H1 (cell line): ENCODE data around the gene ZNF469. TPM values are rescaled to one million over a fixed set of nuclear protein-coding genes. Genes with fewer than 3 reads are reported as not detected.

Experiments
- CTCF ChIA-PET: fragments of 300-600 bp; sonication (Branson Sonifier 250); formaldehyde crosslinking; loops from one replicate; lab custom pipeline; 2021; ENCODE audit not compliant: partially characterized antibody; lab: Charles Lee
- POLR2A ChIA-PET: fragments of 300-600 bp; sonication (Branson Sonifier 250); formaldehyde crosslinking; loops from one replicate; lab custom pipeline; 2021; ENCODE audit warnings: inconsistent platforms; ENCODE audit not compliant: partially characterized antibody; lab: Charles Lee
- DNase-seq, 2 experiments: peaks; one replicate each; pipeline versions ENCODE4 v3.0.0 to v3.0.0-alpha.2; 2010 to 2022; ENCODE audit warnings: low spot score in 2 of 2, low read depth in 1 of 2, mixed read lengths in 1 of 2
- FAIRE-seq: peaks from 2 replicates; lab custom pipeline; 2011; peaks lifted over from hg19 to GRCh38; lab: Jason Lieb, UNC
- H2AFZ ChIP-seq: 2 replicates; pipeline ENCODE4 v1.8.1; 2012; ENCODE audit warnings: low read length, inconsistent platforms
- H2AK5ac ChIP-seq: 2 replicates; pipeline ENCODE4 v1.6.1; 2013; ENCODE audit warnings: low read depth, low read length
- H2BK120ac ChIP-seq: replicated peaks from 2 replicates; pipeline ENCODE3; 2013; ENCODE audit warnings: low read depth, low read length, inconsistent platforms
- H2BK12ac ChIP-seq: 2 replicates; pipeline ENCODE4 v1.6.1; 2013; ENCODE audit warnings: low read depth, low read length
- H2BK15ac ChIP-seq: 2 replicates; pipeline ENCODE4 v1.6.1; 2013; ENCODE audit warnings: low read length
- H2BK20ac ChIP-seq: 2 replicates; pipeline ENCODE4 v1.6.1; 2013; ENCODE audit warnings: low read length
- H2BK5ac ChIP-seq: 2 replicates; pipeline ENCODE4 v1.6.1; 2013; ENCODE audit warnings: low read depth, low read length
- H3K14ac ChIP-seq: 2 replicates; pipeline ENCODE4 v1.6.1; 2013; ENCODE audit warnings: inconsistent platforms; ENCODE audit not compliant: insufficient read length
- H3K18ac ChIP-seq: 2 replicates; pipeline ENCODE4 v1.6.1; 2013; ENCODE audit warnings: low read length; ENCODE audit errors: extremely low read depth
- H3K23ac ChIP-seq: 2 replicates; pipeline ENCODE4 v1.6.1; 2013; ENCODE audit warnings: inconsistent platforms; ENCODE audit not compliant: insufficient read length
- H3K23me2 ChIP-seq: 2 replicates; pipeline ENCODE4 v1.6.1; 2013; ENCODE audit warnings: low read depth, low read length
- H3K27ac ChIP-seq: 2 replicates; pipeline ENCODE4 v1.6.1; 2011; ENCODE audit warnings: low read depth, low read length, inconsistent platforms
- H3K27me3 ChIP-seq, 4 experiments: replicated peaks in 1 of 4; 1 replicate in 1 of 4; 2 replicates in 3 of 4; pipeline versions ENCODE4 v1.6.1 to v1.8.1; 2011 to 2013; ENCODE audit warnings: low read length in 3 of 4, mild to moderate bottlenecking in 3 of 4, inconsistent platforms in 2 of 4, mixed read lengths in 2 of 4, moderate library complexity in 1 of 4; ENCODE audit not compliant: control insufficient read depth in 3 of 4, insufficient read depth in 3 of 4; ENCODE audit errors: extremely low read depth in 1 of 4
- H3K36me3 ChIP-seq, 4 experiments: 2 replicates each; pipeline versions ENCODE4 v1.6.1 to v1.8.1; 2011 to 2013; ENCODE audit warnings: mild to moderate bottlenecking in 4 of 4, low read length in 3 of 4, moderate library complexity in 2 of 4, control low read depth in 1 of 4, inconsistent platforms in 1 of 4; ENCODE audit not compliant: insufficient read depth in 4 of 4, control insufficient read depth in 2 of 4
- H3K4ac ChIP-seq: replicated peaks from 2 replicates; pipeline ENCODE3; 2013; ENCODE audit warnings: low read length, low read depth, mixed read lengths, inconsistent platforms; ENCODE audit not compliant: insufficient read length
- H3K4me1 ChIP-seq, 4 experiments: replicated peaks in 1 of 4; 1 replicate in 1 of 4; 2 replicates in 3 of 4; pipeline versions ENCODE4 v1.6.1 to v1.8.1; 2011 to 2013; ENCODE audit warnings: low read length in 3 of 4, inconsistent platforms in 2 of 4, mixed read lengths in 1 of 4; ENCODE audit not compliant: insufficient read depth in 4 of 4, control insufficient read depth in 3 of 4
- H3K4me2 ChIP-seq, 2 experiments: 2 replicates each; pipeline versions ENCODE4 v1.6.1 to v1.8.1; 2011 to 2013; ENCODE audit warnings: low read depth in 2 of 2, low read length in 2 of 2, control low read depth in 1 of 2, inconsistent platforms in 1 of 2, mild to moderate bottlenecking in 1 of 2; ENCODE audit not compliant: insufficient read depth in 1 of 2
- H3K4me3 ChIP-seq, 4 experiments: fragments of 200-600, 300-600 bp in 1 of 4; sonication (generic), shearing (Covaris generic), sonication (Bioruptor Twin) in 1 of 4; 2 replicates each; pipeline versions ENCODE4 v1.5.1 to v1.8.1; 2011 to 2016; ENCODE audit warnings: low read length in 4 of 4, low read depth in 3 of 4, control low read depth in 2 of 4, inconsistent platforms in 2 of 4, mild to moderate bottlenecking in 2 of 4, mixed read lengths in 1 of 4, moderate library complexity in 1 of 4; ENCODE audit not compliant: insufficient read depth in 2 of 4; ENCODE audit errors: extremely low read depth in 1 of 4
- H3K56ac ChIP-seq: replicated peaks from 2 replicates; pipeline ENCODE3; 2013; ENCODE audit warnings: low read depth, mild to moderate bottlenecking, mixed read lengths, low read length, inconsistent platforms; ENCODE audit not compliant: insufficient read length
- H3K79me1 ChIP-seq: 2 replicates; pipeline ENCODE4 v1.6.1; 2013; ENCODE audit warnings: low read depth, low read length, control low read depth
- H3K79me2 ChIP-seq, 2 experiments: 2 replicates each; pipeline versions ENCODE4 v1.6.1 to v1.8.1; 2012 to 2013; ENCODE audit warnings: low read length in 2 of 2, mild to moderate bottlenecking in 2 of 2, inconsistent platforms in 1 of 2; ENCODE audit not compliant: insufficient read depth in 2 of 2, control insufficient read depth in 1 of 2
- H3K9ac ChIP-seq, 4 experiments: replicated peaks in 1 of 4; 1 replicate in 1 of 4; 2 replicates in 3 of 4; pipeline versions ENCODE4 v1.6.1 to v1.8.1; 2011 to 2013; ENCODE audit warnings: low read depth in 3 of 4, low read length in 3 of 4, control low read depth in 2 of 4, mild to moderate bottlenecking in 2 of 4, moderate library complexity in 2 of 4, inconsistent platforms in 1 of 4; ENCODE audit errors: extremely low read depth in 1 of 4
- H3K9me3 ChIP-seq, 2 experiments: 2 replicates each; pipeline versions ENCODE4 v1.6.1 to v1.8.1; 2012 to 2013; ENCODE audit warnings: mild to moderate bottlenecking in 2 of 2, moderate library complexity in 2 of 2, control low read depth in 1 of 2, inconsistent platforms in 1 of 2, low read depth in 1 of 2, low read length in 1 of 2, mixed read lengths in 1 of 2; ENCODE audit not compliant: insufficient read depth in 2 of 2
- H4K20me1 ChIP-seq, 2 experiments: replicated peaks in 1 of 2; 2 replicates each; pipeline versions ENCODE3 to v1.8.1; 2011 to 2013; ENCODE audit warnings: inconsistent platforms in 2 of 2, low read length in 2 of 2, mild to moderate bottlenecking in 1 of 2; ENCODE audit not compliant: insufficient read depth in 2 of 2, control insufficient read depth in 1 of 2
- H4K5ac ChIP-seq: 2 replicates; pipeline ENCODE4 v1.6.1; 2013; ENCODE audit warnings: low read length, low read depth, mixed read lengths, inconsistent platforms; ENCODE audit not compliant: insufficient read length
- H4K8ac ChIP-seq: 2 replicates; pipeline ENCODE4 v1.8.0; 2013; ENCODE audit warnings: mild to moderate bottlenecking, moderate library complexity, low read length, inconsistent platforms; ENCODE audit not compliant: insufficient read depth; ENCODE audit errors: extremely low read depth
- H4K91ac ChIP-seq: replicated peaks from 2 replicates; pipeline ENCODE3; 2013; ENCODE audit warnings: low read length, mixed read lengths, inconsistent platforms; ENCODE audit not compliant: insufficient read length
- BCL11A ChIP-seq, 2 experiments: IDR thresholded peaks; one replicate each; pipeline ENCODE4 v1.6.1; 2011; ENCODE audit warnings: low read depth in 2 of 2, low read length in 2 of 2, mild to moderate bottlenecking in 2 of 2
- GABPA ChIP-seq: IDR thresholded peaks from 2 replicates; pipeline ENCODE4 v1.6.1; 2011; ENCODE audit warnings: mild to moderate bottlenecking, low read length, moderate library complexity, borderline replicate concordance; ENCODE audit not compliant: insufficient read depth
- KDM5A ChIP-seq: fragments of 200-600 bp; IDR thresholded peaks from 2 replicates; pipeline ENCODE4 v1.7.1; 2012; ENCODE audit warnings: mild to moderate bottlenecking, low read length, inconsistent platforms, mixed read lengths
- NRF1 ChIP-seq: IDR thresholded peaks from 2 replicates; pipeline ENCODE4 v1.6.1; 2011; ENCODE audit warnings: mild to moderate bottlenecking, low read depth, low read length, improper control_type of control experiment
- WGBS, 2 experiments: shearing (Covaris generic) in 1 of 2; methylation state at CpG; one replicate each; pipeline versions ENCODE4 v1.1.6 to v1.1.7; 2013 to 2015; ENCODE audit warnings: low lambda C conversion rate in 2 of 2, mixed read lengths in 2 of 2, inconsistent platforms in 1 of 2, low coverage in 1 of 2, missing lambda C conversion rate in 1 of 2; ENCODE audit not compliant: insufficient replicate concordance in 2 of 2, insufficient coverage in 1 of 2, insufficient read length in 1 of 2; ENCODE audit errors: extremely low coverage in 1 of 2, missing lambda C conversion rate in 1 of 2; 5-methylcytosine and 5-hydroxymethylcytosine counted together
- polyA plus RNA-seq, 7 experiments: library from polyadenylated mRNA; depleted of rRNA in 3 of 7; stranded (reverse) in 5 of 7; unstranded in 2 of 7; fragments of >200 nt in 5 of 7; fragments of 200-250 nt in 2 of 7; gene quantifications; 1 replicate in 5 of 7; 2 replicates in 1 of 7; 4 replicates in 1 of 7; pipeline versions ENCODE4 v1.2.1 to v1.2.3, GENCODE V29; 2011 to 2013; ENCODE audit warnings: missing spikeins in 2 of 7, mixed read lengths in 2 of 7
- total RNA-seq: library from RNA; stranded (reverse); fragmentation: NEBNext Ultra II Directional; extraction: Animal tissue kit (Norgen Biotek cat#: 25700); gene quantifications from 2 replicates; pipeline ENCODE4 v1.2.1, GENCODE V29; 2021
- TF ChIP-seq, protein P1 (sequence below): IDR thresholded peaks from 2 replicates; pipeline ENCODE4 v1.6.1; 2012; ENCODE audit warnings: low read length, inconsistent platforms

The ZNF469 gene
- total and polyA plus RNA-seq, 2 of the 8 experiments (the other 6 are each of a cell fraction or from before 2014, with no cell fraction given) = 0.30 to 1.8 TPM

DNA sequence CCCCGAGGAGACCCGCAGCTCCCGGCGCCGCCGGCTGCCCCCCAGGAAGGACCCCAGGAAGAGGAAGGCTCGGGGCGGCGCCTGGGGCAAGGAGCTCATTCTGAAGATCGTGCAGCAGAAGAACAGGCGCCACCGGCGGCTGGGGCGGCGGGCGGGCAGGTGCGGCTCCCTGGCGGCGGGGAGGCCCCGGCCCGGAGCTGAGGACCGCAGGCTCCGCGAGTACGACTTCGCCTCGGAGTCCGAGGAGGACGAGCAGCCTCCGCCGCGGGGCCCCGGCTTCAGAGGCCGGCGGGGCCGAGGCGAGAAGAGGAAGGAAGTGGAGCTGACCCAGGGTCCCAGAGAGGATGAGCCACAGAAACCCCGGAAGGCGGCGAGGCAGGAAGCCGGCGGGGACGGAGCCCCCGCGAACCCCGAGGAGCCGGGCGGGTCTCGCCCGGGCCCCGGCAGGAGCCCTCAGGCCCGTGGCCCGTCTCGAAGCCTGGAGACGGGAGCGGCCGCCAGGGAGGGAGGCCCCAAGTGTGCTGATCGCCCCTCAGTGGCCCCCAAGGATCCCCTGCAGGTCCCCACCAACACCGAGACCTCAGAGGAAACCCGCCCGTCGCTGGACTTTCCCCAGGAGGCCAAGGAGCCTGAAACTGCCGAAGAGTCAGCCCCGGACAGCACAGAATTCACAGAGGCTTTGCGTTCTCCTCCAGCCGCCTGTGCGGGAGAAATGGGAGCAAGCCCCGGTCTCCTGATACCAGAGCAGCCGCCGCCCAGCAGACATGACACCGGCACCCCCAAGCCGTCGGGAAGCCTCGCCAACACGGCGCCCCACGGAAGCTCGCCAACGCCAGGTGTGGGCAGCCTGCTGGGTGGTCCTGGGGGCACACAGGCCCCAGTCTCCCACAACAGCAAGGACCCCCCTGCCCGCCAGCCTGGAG lies 48.0 kb downstream of the ZNF469 start:
- H2BK5ac ChIP-seq = no peak overlapping the region
- H2BK12ac ChIP-seq = no peak overlapping the region
- H3K9me3 ChIP-seq = no peaks in the 10 kb centered on the region
- H3K14ac ChIP-seq = no peak overlapping the region
- H4K20me1 ChIP-seq = no peaks in the 10 kb centered on the region
- H4K8ac ChIP-seq = peak overlapping the region; percentile 79
- H2AFZ ChIP-seq = no peak overlapping the region
- FAIRE-seq (no peak), DNase-seq (peak in 1 of 2 experiments; percentile 74)
- CTCF ChIA-PET = interaction anchor here (0.8 to 2.3 kb wide), 6 partner anchors 8 to 233 kb away, joined by 3 to 8 read pairs (median 4); no protein-coding TSS in a partner anchor
- peak overlapping the region in 3 of 4 experiments; percentile 27 to 58 (median 36); a peak in 6 of 8 replicates for H3K4me3 ChIP-seq
- no peaks in the 10 kb centered on the region for H3K79me2 ChIP-seq
- H4K91ac ChIP-seq = no peak overlapping the region
- H3K23me2 ChIP-seq = no peaks in the 10 kb centered on the region
- 84% methylated on average over 17 of the region's 80 CpGs; no CpG with 5 or more reads in 1 of the 2 experiments for WGBS, 2 experiments
- H4K5ac ChIP-seq = no peak overlapping the region
- H3K79me1 ChIP-seq = no peaks in the 10 kb centered on the region
- H3K56ac ChIP-seq = no peak overlapping the region
- POLR2A ChIA-PET = no interaction called here
- H3K18ac ChIP-seq = no peak overlapping the region
- no peak overlapping the region for H2AK5ac ChIP-seq
- no peak overlapping the region for H2BK20ac ChIP-seq
- H2BK120ac ChIP-seq = no peak overlapping the region
- H2BK15ac ChIP-seq = no peak overlapping the region
- H3K4me2 ChIP-seq = peak overlapping the region; percentile 39 to 60
- H3K27ac ChIP-seq = no peak overlapping the region
- H3K36me3 ChIP-seq = no peaks in the 10 kb centered on the region
- H3K9ac ChIP-seq = no peak overlapping the region
- H3K4ac ChIP-seq = no peak overlapping the region
- H3K4me1 ChIP-seq = peaks cover 0 to 5% (median 2%) of the 10 kb centered on the region in 4 experiments; a peak in 2 of 7 replicates
- peaks cover 0 to 24% (median 16%) of the 10 kb centered on the region in 4 experiments; a peak in 5 of 7 replicates for H3K27me3 ChIP-seq
- no peak overlapping the region for H3K23ac ChIP-seq
- TF ChIP-seq KDM5A (no peak), BCL11A (IDR thresholded peaks at IDR 0.05; ENCODE audit: low read depth in 2 of 2, low read length in 2 of 2) (no peak), GABPA (0 out of 2 replicates have a peak, but pooled peaks have one; percentile 19), NRF1 (no peak)
- TF ChIP-seq, protein P1, sequence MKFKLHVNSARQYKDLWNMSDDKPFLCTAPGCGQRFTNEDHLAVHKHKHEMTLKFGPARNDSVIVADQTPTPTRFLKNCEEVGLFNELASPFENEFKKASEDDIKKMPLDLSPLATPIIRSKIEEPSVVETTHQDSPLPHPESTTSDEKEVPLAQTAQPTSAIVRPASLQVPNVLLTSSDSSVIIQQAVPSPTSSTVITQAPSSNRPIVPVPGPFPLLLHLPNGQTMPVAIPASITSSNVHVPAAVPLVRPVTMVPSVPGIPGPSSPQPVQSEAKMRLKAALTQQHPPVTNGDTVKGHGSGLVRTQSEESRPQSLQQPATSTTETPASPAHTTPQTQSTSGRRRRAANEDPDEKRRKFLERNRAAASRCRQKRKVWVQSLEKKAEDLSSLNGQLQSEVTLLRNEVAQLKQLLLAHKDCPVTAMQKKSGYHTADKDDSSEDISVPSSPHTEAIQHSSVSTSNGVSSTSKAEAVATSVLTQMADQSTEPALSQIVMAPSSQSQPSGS = no peak
